HG03457 (cell line): ENCODE data around the gene LRRTM3.

ENCODE experiments used
- ATAC-seq: cut with Tn5 transposase; IDR thresholded peaks from one replicate; pipeline ENCODE4 v1.9.1; 2021; ENCODE audit warnings: moderate number of reproducible peaks; ENCODE audit not compliant: unreplicated experiment

Gene LRRTM3

GRCh38 chr10:67112765-67113164 lies 186.9 kb downstream of the LRRTM3 start:
- no peak for ATAC-seq

DNA sequence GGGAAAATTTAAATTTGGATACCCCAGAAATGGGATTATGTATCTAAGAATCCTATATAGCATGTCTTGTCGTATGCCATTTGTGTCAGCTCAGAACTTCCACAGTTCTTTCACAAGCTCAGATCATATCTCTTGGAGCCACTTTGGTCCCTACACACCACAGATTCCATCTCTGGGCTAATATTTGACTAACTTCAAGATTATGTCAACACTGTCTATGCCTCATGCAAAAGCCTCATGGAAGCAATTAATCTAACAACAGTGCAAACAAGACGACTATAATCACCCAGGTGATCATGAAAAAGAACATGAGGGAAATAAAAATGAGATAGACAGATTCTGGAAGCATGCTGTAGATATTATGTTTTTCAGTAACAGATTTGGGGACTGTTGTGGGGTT lies 189.1 kb downstream of the LRRTM3 start:
- ATAC-seq, result no peak

GRCh38 chr10:67115972-67116371 lies 190.1 kb downstream of the LRRTM3 start:
- ATAC-seq, result no peak

DNA sequence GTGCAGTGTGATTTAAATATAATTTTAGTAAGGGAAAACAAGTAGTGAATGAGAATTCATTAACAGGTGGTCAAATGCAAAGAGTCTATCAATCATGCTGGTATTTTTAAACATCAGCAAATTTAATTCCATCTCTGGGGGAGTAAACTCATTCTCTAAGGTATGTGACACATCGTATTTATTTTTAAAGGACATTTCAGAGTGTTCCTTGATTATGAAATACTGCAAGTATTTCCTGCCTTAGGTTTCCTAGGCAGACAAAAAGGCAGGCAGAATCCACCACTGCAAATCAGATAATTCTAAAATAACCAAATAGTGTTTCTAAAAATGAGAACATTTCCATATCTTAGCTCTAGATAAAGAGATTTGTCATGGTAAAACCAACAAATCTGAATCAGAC lies 193.8 kb downstream of the LRRTM3 start:
- no peak for ATAC-seq

DNA sequence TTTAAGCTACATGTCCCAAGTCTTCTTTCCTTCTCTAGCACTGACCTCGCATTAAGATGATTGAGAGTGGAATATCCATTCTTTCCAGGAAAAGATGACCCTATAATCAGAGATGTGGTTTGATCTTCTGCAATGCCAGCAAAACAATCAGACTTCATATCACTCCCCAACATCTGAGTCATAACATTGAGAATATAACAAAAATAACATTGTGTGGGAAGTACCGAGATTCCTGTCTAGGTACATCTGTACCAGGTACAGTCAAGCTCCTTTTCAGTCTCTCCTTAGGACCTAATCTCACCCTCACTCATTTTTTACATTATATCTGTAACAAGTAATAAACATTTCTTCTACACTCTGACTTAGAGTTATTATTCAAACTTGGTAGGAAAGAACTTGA lies 201.6 kb downstream of the LRRTM3 start:
- ATAC-seq, result no peak

DNA sequence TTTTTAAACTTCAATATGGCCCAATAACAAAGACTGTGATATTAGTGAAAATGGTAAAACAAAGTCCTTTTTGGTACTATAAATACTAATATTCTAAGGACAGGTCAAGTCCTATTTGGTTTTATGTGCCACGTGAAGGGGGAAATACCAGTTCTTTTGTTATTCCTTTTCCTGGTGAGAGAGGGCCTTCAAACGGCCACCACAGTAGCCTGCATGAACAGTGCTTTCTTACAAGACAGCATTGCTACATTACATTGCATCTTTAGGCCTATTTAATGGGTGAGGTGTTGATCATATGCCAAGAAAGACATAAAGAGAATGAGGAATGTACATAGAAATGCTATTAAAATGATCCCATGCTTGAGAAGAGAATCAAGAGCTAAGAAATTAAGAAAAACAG lies 214.8 kb downstream of the LRRTM3 start:
- ATAC-seq, result no peak

GRCh38 chr10:67141300-67141699 lies 215.5 kb downstream of the LRRTM3 start:
- no peak for ATAC-seq

GRCh38 chr10:67144530-67144929 lies 218.7 kb downstream of the LRRTM3 start:
- no peak for ATAC-seq
